GM12878 (cell line): ENCODE data around the gene NDUFA13. TPM values are rescaled to one million over a fixed set of nuclear protein-coding genes. Genes with fewer than 3 reads are reported as not detected.

Experiments used
- ATF2 ChIP-seq: IDR thresholded peaks from 2 replicates; pipeline ENCODE4 v1.6.1; 2012; ENCODE audit warnings: low read length, inconsistent platforms
- BHLHE40 ChIP-seq, 2 experiments: fragments of 450-650 bp in 1 of 2; IDR thresholded peaks; 2 replicates each; pipeline ENCODE4 v1.6.1; 2011 to 2017; ENCODE audit warnings: low read depth in 2 of 2, borderline replicate concordance in 1 of 2, improper control_type of control experiment in 1 of 2, low read length in 1 of 2, mild to moderate bottlenecking in 1 of 2
- CBFB ChIP-seq: IDR thresholded peaks from 2 replicates; pipeline ENCODE4 v1.6.1; 2016; ENCODE audit warnings: antibody characterized with exemption, low read depth
- CREB1 ChIP-seq: IDR thresholded peaks from 2 replicates; pipeline ENCODE4 v1.6.1; 2012; ENCODE audit warnings: low read depth, mild to moderate bottlenecking, inconsistent platforms
- CREM ChIP-seq: IDR thresholded peaks from 2 replicates; pipeline ENCODE4 v1.6.1; 2014; ENCODE audit warnings: antibody characterized with exemption, low read depth
- HCFC1 ChIP-seq: fragments of 150-350 bp; IDR thresholded peaks from 2 replicates; pipeline ENCODE4 v1.6.1; 2014; ENCODE audit warnings: low read length
- KAT2A ChIP-seq: conservative IDR thresholded peaks from 2 replicates; pipeline ENCODE4 v1.6.1; 2011; ENCODE audit warnings: low read depth, low read length; ENCODE audit not compliant: control insufficient read depth
- MYB ChIP-seq: fragments of 150-350 bp; IDR thresholded peaks from 2 replicates; pipeline ENCODE4 v1.6.1; 2014; ENCODE audit warnings: mild to moderate bottlenecking, low read depth, low read length, borderline replicate concordance
- PKNOX1 ChIP-seq: fragments of 450-650 bp; IDR thresholded peaks from 2 replicates; pipeline ENCODE4 v1.6.1; 2016; ENCODE audit warnings: mild to moderate bottlenecking
- POLR2A ChIP-seq: IDR thresholded peaks from 2 replicates; pipeline ENCODE4 v1.6.1; 2011; ENCODE audit warnings: low read depth, mild to moderate bottlenecking, low read length
- RAD51 ChIP-seq: fragments of 450-650 bp; IDR thresholded peaks from 2 replicates; pipeline ENCODE4 v1.6.1; 2016; ENCODE audit warnings: moderate library complexity, mild to moderate bottlenecking, inconsistent platforms
- YY1 ChIP-seq: IDR thresholded peaks from 2 replicates; pipeline ENCODE4 v1.6.1; 2011; ENCODE audit warnings: low read depth, mild to moderate bottlenecking, low read length
- polyA plus RNA-seq, 11 experiments: library from polyadenylated mRNA; depleted of rRNA in 4 of 11; unstranded in 6 of 11; stranded (reverse) in 5 of 11; fragments of >200 nt; fragmentation: Nextera tagmentation in 4 of 11; fragmentation: Illumina TruSeq in 1 of 11; extraction: Ambion mirVana in 4 of 11; extraction: Trizol in 1 of 11; gene quantifications; 1 replicate in 1 of 11; 2 replicates in 10 of 11; pipeline versions ENCODE4 v1.2.1 to v1.2.3, GENCODE V29; 2011 to 2016; ENCODE audit warnings: inconsistent platforms in 2 of 11, missing spikeins in 2 of 11, low read depth in 1 of 11
- total RNA-seq, 4 experiments: library from RNA; depleted of rRNA in 3 of 4; stranded (reverse); fragments of >200 nt in 3 of 4; fragmentation: Illumina TruSeq in 1 of 4; extraction: Trizol in 1 of 4; gene quantifications; 2 replicates each; pipeline versions ENCODE4 v1.2.1 to v1.2.3, GENCODE V29; 2013 to 2021
- TF ChIP-seq, protein P1 (sequence below): IDR thresholded peaks from 2 replicates; pipeline ENCODE4 v1.6.1; 2011; ENCODE audit warnings: borderline replicate concordance, low read depth, mild to moderate bottlenecking, moderate library complexity, mixed read lengths, low read length; ENCODE audit not compliant: insufficient read depth; ENCODE audit errors: extremely low read length
- TF ChIP-seq, protein P2 (sequence below): IDR thresholded peaks from 2 replicates; pipeline ENCODE4 v1.6.1; 2011; ENCODE audit warnings: low read depth, mild to moderate bottlenecking, low read length, moderate library complexity, borderline replicate concordance; ENCODE audit errors: extremely low read depth

The NDUFA13 gene
- total and polyA plus RNA-seq, 10 of the 15 experiments (the other 5 are each of a cell fraction or from before 2014, with no cell fraction given): 224 to 586 (median 456) TPM

DNA sequence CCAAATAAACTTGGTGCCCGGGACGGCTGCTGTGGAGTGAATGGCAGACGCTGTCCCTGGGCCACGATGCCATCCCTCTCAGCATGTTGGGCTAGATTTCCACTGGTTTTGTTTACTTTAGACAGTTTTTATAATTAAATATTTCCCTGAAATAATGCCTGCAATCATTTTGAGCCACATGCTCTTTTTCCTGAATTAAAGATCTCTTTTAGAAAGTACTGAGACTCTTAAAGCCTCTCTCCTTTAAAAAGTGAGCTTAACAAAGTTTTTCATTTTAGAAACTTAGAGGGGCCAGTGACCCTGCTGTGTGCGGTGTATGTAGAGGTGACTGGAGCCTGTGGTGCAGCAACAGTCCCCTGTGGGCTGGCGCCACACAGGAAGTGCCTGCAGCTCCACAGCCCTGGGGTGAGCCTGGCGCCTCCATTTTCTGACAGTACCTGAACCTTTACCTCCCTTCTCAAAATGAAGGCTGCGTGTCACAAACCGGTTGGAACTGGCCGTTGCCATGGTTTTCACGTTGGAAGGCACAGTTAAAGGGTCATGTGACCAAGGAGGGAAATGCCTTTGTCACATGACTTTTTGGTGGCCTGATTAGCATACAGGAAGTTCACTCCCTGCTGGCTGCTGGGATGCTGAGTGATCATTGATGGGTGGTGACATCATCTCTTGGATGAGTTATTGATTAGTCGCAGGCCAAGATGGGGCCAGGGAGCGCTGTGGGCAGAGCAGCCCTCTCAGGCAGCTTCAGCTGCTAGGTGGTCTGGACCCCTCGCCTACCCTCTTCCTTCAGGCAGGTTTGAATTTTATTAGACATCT lies 26.9 kb upstream of the NDUFA13 start (continued):
- TF ChIP-seq PKNOX1: peak; percentile 77; the same call in 1 of the 2 replicates
- peak; percentile 54; the same call in 1 of the 2 replicates for TF ChIP-seq HCFC1
- no peak for TF ChIP-seq KAT2A
- TF ChIP-seq, protein P1, sequence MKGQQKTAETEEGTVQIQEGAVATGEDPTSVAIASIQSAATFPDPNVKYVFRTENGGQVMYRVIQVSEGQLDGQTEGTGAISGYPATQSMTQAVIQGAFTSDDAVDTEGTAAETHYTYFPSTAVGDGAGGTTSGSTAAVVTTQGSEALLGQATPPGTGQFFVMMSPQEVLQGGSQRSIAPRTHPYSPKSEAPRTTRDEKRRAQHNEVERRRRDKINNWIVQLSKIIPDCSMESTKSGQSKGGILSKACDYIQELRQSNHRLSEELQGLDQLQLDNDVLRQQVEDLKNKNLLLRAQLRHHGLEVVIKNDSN: peak; percentile 84
- TF ChIP-seq, protein P2, sequence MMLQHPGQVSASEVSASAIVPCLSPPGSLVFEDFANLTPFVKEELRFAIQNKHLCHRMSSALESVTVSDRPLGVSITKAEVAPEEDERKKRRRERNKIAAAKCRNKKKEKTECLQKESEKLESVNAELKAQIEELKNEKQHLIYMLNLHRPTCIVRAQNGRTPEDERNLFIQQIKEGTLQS: peak; percentile 77; the same call in 1 of the 2 replicates
- peak; percentile 60 to 74; a peak in 3 of 4 replicates for TF ChIP-seq BHLHE40 (IDR thresholded peaks at IDR 0.05; ENCODE audit: borderline replicate concordance in 1 of 2, low read depth in 2 of 2, low read length in 1 of 2)
- no peak for TF ChIP-seq CBFB
- peak; percentile 67 for TF ChIP-seq CREM
- TF ChIP-seq MYB: no peak
- TF ChIP-seq POLR2A: peak; percentile 70; the same call in 1 of the 2 replicates
- TF ChIP-seq CREB1: peak; percentile 50; the same call in 1 of the 2 replicates
- TF ChIP-seq RAD51: peak; percentile 99
- TF ChIP-seq ATF2: peak; percentile 69
- peak; percentile 100 for TF ChIP-seq YY1
